Osteoblast (primary cell): ENCODE measurements around the gene CLEC4F. TPM values are rescaled to one million over a fixed set of nuclear protein-coding genes. Genes with fewer than 3 reads are reported as not detected.
A peak's percentile ranks its signal among the peaks of the same experiment; 100 is the strongest.

ENCODE experiments used
- DNase-seq: peaks from one replicate; pipeline ENCODE4 v3.0.0; 2011; ENCODE audit warnings: low spot score, mixed read lengths; ENCODE audit not compliant: insufficient read length; ENCODE audit errors: missing footprints
- H2AFZ ChIP-seq: 2 replicates; pipeline ENCODE4 v1.6.0; 2011; ENCODE audit warnings: mild to moderate bottlenecking, low read length
- H3K27ac ChIP-seq: 2 replicates; pipeline ENCODE4 v1.5.1; 2011; ENCODE audit warnings: mild to moderate bottlenecking, low read depth, low read length, moderate library complexity
- H3K27me3 ChIP-seq: 2 replicates; pipeline ENCODE4 v1.6.0; 2012; ENCODE audit warnings: mild to moderate bottlenecking, control low read depth, inconsistent platforms, low read length, moderate library complexity; ENCODE audit not compliant: insufficient read depth
- H3K36me3 ChIP-seq: 2 replicates; pipeline ENCODE4 v1.5.1; 2011; ENCODE audit warnings: mild to moderate bottlenecking, low read length, control low read depth, moderate library complexity; ENCODE audit not compliant: insufficient read depth
- H3K4me1 ChIP-seq: 2 replicates; pipeline ENCODE4 v1.5.1; 2011; ENCODE audit warnings: mild to moderate bottlenecking, low read length, control low read depth, moderate library complexity; ENCODE audit not compliant: insufficient read depth
- H3K4me2 ChIP-seq: 2 replicates; pipeline ENCODE4 v1.6.0; 2011; ENCODE audit warnings: mild to moderate bottlenecking, low read length; ENCODE audit not compliant: insufficient read depth
- H3K4me3 ChIP-seq: fragments of 200-600 bp; sonication (generic); 3 replicates; pipeline ENCODE4 v1.5.1; 2012; ENCODE audit warnings: mild to moderate bottlenecking, low read length, inconsistent platforms; ENCODE audit not compliant: insufficient read depth
- H3K79me2 ChIP-seq: 2 replicates; pipeline ENCODE4 v1.6.0; 2012; ENCODE audit warnings: mild to moderate bottlenecking, low read length, control low read depth, inconsistent platforms; ENCODE audit not compliant: insufficient read depth
- H3K9me3 ChIP-seq: 2 replicates; pipeline ENCODE4 v1.5.1; 2011; ENCODE audit warnings: low read depth, low read length, control low read depth
- H4K20me1 ChIP-seq: 2 replicates; pipeline ENCODE4 v1.6.0; 2012; ENCODE audit warnings: mild to moderate bottlenecking, low read length, control low read depth; ENCODE audit not compliant: insufficient read depth
- CTCF ChIP-seq: IDR thresholded peaks from 2 replicates; pipeline ENCODE4 v1.5.1; 2011; ENCODE audit warnings: mild to moderate bottlenecking, low read depth, low read length, moderate library complexity; ENCODE audit errors: extremely low read depth
- total RNA-seq: library from RNA; depleted of rRNA; stranded (reverse); fragments of >200 nt; gene quantifications from 2 replicates; pipeline ENCODE4 v1.2.3, GENCODE V29; 2012

The CLEC4F gene
- total RNA-seq, 1 donor: not detected

- no peak for TF ChIP-seq CTCF
- peaks cover 12% of the 10 kb centered on the region for H3K27me3 ChIP-seq
- H3K27ac ChIP-seq: no peak overlapping the region
- no peaks in the 10 kb centered on the region for H3K4me1 ChIP-seq
- H3K79me2 ChIP-seq: no peaks in the 10 kb centered on the region
- H3K9me3 ChIP-seq: no peaks in the 10 kb centered on the region
- no peak overlapping the region for H2AFZ ChIP-seq
- H3K4me3 ChIP-seq: no peak overlapping the region
- no peaks in the 10 kb centered on the region for H4K20me1 ChIP-seq
- H3K4me2 ChIP-seq: no peak overlapping the region
- DNase-seq: no peak
- no peaks in the 10 kb centered on the region for H3K36me3 ChIP-seq
These were observed 34.0 kb upstream of the CLEC4F start for GRCh38 chr2:70854411-70854810.

GRCh38 chr2:70852824-70853223 is 32.4 kb upstream of the CLEC4F start:
- peak; percentile 39 for DNase-seq
- H3K4me2 ChIP-seq: no peak overlapping the region
- H3K4me3 ChIP-seq: no peak overlapping the region
- peaks cover 11% of the 10 kb centered on the region for H3K27me3 ChIP-seq
- no peaks in the 10 kb centered on the region for H3K9me3 ChIP-seq
- H3K27ac ChIP-seq: no peak overlapping the region
- no peaks in the 10 kb centered on the region for H3K36me3 ChIP-seq
- no peak for TF ChIP-seq CTCF
- no peak overlapping the region for H2AFZ ChIP-seq
- H3K79me2 ChIP-seq: no peaks in the 10 kb centered on the region
- no peaks in the 10 kb centered on the region for H4K20me1 ChIP-seq
- H3K4me1 ChIP-seq: no peaks in the 10 kb centered on the region

GRCh38 chr2:70851704-70852103 is 31.3 kb upstream of the CLEC4F start:
- Histone ChIP-seq H3K27ac (no peak overlapping the region), H3K9me3 (no peaks in the 10 kb centered on the region), H3K79me2 (no peaks in the 10 kb centered on the region), H2AFZ (no peak overlapping the region), H3K36me3 (no peaks in the 10 kb centered on the region), H4K20me1 (no peaks in the 10 kb centered on the region), H3K4me1 (no peaks in the 10 kb centered on the region), H3K4me3 (no peak overlapping the region), H3K4me2 (no peak overlapping the region), H3K27me3 (peaks cover 9% of the 10 kb centered on the region)
- no peak for TF ChIP-seq CTCF
- DNase-seq: no peak

- Histone ChIP-seq H3K27ac (no peak overlapping the region), H3K27me3 (peaks cover 9% of the 10 kb centered on the region), H3K9me3 (no peaks in the 10 kb centered on the region), H3K79me2 (no peaks in the 10 kb centered on the region), H4K20me1 (no peaks in the 10 kb centered on the region), H2AFZ (no peak overlapping the region), H3K4me2 (no peak overlapping the region), H3K4me3 (no peak overlapping the region), H3K36me3 (no peaks in the 10 kb centered on the region), H3K4me1 (no peaks in the 10 kb centered on the region)
- no peak for TF ChIP-seq CTCF
- DNase-seq: no peak
These were observed 30.5 kb upstream of the CLEC4F start for GRCh38 chr2:70850925-70851324.
